OCI-LY1 (cell line): ENCODE data around the gene RRAS.

Experiments
- H2AFZ ChIP-seq: fragments of 200-600 bp; sonication (generic), shearing (Covaris generic); 2 replicates; pipeline ENCODE4 v1.6.0; 2014; ENCODE audit warnings: antibody characterized with exemption, mild to moderate bottlenecking, low read length
- H3F3A ChIP-seq: fragments of 200-600 bp; sonication (generic), shearing (Covaris generic); 2 replicates; pipeline ENCODE4 v1.6.0; 2014; ENCODE audit warnings: mild to moderate bottlenecking, antibody characterized with exemption, low read length, moderate library complexity; ENCODE audit not compliant: insufficient read depth
- H3K27ac ChIP-seq: fragments of 200-600 bp; sonication (generic); 2 replicates; pipeline ENCODE4 v1.5.1; 2014; ENCODE audit warnings: low read length, mixed run types, mild to moderate bottlenecking, low read depth; ENCODE audit not compliant: poor library complexity, severe bottlenecking
- H3K27me3 ChIP-seq: fragments of 200-600 bp; sonication (generic); 2 replicates; pipeline ENCODE4 v1.6.0; 2014; ENCODE audit warnings: antibody characterized with exemption, mild to moderate bottlenecking, low read length, moderate library complexity; ENCODE audit not compliant: insufficient read depth
- H3K36me3 ChIP-seq: fragments of 200-600 bp; sonication (generic); 2 replicates; pipeline ENCODE4 v1.6.1; 2014; ENCODE audit warnings: mild to moderate bottlenecking, antibody characterized with exemption, low read length, moderate library complexity, mixed read lengths; ENCODE audit not compliant: insufficient read depth
- H3K4me1 ChIP-seq: fragments of 200-600 bp; sonication (generic); 2 replicates; pipeline ENCODE4 v1.5.1; 2014; ENCODE audit warnings: mild to moderate bottlenecking, low read length, moderate library complexity; ENCODE audit not compliant: insufficient read depth, severe bottlenecking
- H3K4me2 ChIP-seq: fragments of 200-600 bp; sonication (generic), shearing (Covaris generic); 2 replicates; pipeline ENCODE4 v1.6.1; 2014; ENCODE audit warnings: low read length
- H3K4me3 ChIP-seq: fragments of 200-600 bp; sonication (generic); 2 replicates; pipeline ENCODE4 v1.5.1; 2014; ENCODE audit warnings: low read length, low read depth, mild to moderate bottlenecking, mixed read lengths; ENCODE audit not compliant: poor library complexity, severe bottlenecking
- H3K79me2 ChIP-seq: fragments of 200-600 bp; shearing (Covaris generic); 2 replicates; pipeline ENCODE4 v1.6.1; 2016; ENCODE audit warnings: mixed run types, low read length, mixed read lengths; ENCODE audit not compliant: insufficient read depth
- H3K9ac ChIP-seq: fragments of 200-600 bp; sonication (generic), shearing (Covaris generic); 2 replicates; pipeline ENCODE4 v1.6.1; 2014; ENCODE audit warnings: mild to moderate bottlenecking, low read length, mixed read lengths
- H3K9me2 ChIP-seq: fragments of 200-600 bp; sonication (generic), shearing (Covaris generic); 2 replicates; pipeline ENCODE4 v1.6.1; 2014; ENCODE audit warnings: low read depth, mild to moderate bottlenecking, low read length, mixed read lengths
- H3K9me3 ChIP-seq: fragments of 200-600 bp; shearing (Covaris generic); 2 replicates; pipeline ENCODE4 v1.6.1; 2014; ENCODE audit warnings: low read length, mixed read lengths
- H4K20me1 ChIP-seq: fragments of 200-600 bp; sonication (generic), shearing (Covaris generic); 2 replicates; pipeline ENCODE4 v1.6.0; 2016; ENCODE audit warnings: mild to moderate bottlenecking, low read length; ENCODE audit not compliant: insufficient read depth
- EZH2 ChIP-seq: fragments of 200-600 bp; sonication (generic), shearing (Covaris generic); IDR thresholded peaks from 2 replicates; pipeline ENCODE4 v1.8.0; 2017; ENCODE audit warnings: borderline replicate concordance, mixed run types, mild to moderate bottlenecking, antibody characterized with exemption, low read length, moderate library complexity, mixed read lengths
- TF ChIP-seq, protein P1 (sequence below): fragments of 200-600 bp; sonication (generic), shearing (Covaris generic); IDR thresholded peaks from 2 replicates; pipeline ENCODE4 v1.5.1; 2017; ENCODE audit warnings: mild to moderate bottlenecking, antibody characterized with exemption, low read length, moderate library complexity, mixed read lengths

RRAS gene

DNA sequence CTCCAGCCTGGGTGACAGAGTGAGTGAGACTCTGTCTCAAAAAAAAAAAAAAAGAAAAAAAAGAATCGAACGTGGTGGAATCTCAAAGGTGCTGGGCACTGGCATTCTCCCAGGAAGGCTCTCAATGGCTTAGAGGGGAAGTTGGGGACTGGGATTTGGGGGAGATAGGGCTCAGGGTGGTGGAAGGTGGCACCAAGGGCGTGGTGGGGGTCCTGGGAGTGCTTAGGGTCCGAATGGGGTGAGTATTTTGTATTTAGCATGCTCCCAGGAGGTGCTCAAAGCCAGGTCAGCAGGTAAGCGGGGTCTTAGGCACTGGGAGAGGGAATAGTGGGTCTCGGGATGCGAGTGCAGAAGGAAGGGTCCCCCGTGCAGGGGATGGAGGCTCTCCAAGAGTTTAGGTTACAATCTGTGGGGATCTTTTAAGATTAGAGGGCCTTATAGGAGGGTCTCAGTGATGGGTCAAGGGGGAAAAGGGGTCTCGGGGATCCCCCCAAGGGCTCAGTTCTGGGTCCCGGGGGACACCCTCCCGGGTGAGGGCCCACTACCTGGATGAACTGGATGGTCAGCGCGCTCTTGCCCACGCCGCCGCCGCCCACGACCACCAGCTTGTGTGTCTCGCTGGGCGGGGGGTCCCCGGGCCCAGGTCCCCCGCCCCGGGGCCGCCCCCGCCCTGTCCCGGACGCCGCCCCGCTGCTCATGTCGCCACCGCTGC is 386 bp downstream of the RRAS start:
- H3K27me3 ChIP-seq: no peaks in the 10 kb centered on the region
- no peak overlapping the region for H2AFZ ChIP-seq
- peaks cover 23% of the 10 kb centered on the region for H3K4me1 ChIP-seq
- peak overlapping the region; percentile 45; the same call in 1 of the 2 replicates for H3K9ac ChIP-seq
- no peak overlapping the region for H3K27ac ChIP-seq
- no peaks in the 10 kb centered on the region for H4K20me1 ChIP-seq
- no peaks in the 10 kb centered on the region for H3K9me3 ChIP-seq
- H3K79me2 ChIP-seq: peaks cover 24% of the 10 kb centered on the region
- H3K4me3 ChIP-seq: peak overlapping the region; percentile 58
- TF ChIP-seq EZH2: no peak
- TF ChIP-seq, protein P1, sequence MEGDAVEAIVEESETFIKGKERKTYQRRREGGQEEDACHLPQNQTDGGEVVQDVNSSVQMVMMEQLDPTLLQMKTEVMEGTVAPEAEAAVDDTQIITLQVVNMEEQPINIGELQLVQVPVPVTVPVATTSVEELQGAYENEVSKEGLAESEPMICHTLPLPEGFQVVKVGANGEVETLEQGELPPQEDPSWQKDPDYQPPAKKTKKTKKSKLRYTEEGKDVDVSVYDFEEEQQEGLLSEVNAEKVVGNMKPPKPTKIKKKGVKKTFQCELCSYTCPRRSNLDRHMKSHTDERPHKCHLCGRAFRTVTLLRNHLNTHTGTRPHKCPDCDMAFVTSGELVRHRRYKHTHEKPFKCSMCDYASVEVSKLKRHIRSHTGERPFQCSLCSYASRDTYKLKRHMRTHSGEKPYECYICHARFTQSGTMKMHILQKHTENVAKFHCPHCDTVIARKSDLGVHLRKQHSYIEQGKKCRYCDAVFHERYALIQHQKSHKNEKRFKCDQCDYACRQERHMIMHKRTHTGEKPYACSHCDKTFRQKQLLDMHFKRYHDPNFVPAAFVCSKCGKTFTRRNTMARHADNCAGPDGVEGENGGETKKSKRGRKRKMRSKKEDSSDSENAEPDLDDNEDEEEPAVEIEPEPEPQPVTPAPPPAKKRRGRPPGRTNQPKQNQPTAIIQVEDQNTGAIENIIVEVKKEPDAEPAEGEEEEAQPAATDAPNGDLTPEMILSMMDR: no peak
- no peaks in the 10 kb centered on the region for H3K9me2 ChIP-seq
- peaks cover 5% of the 10 kb centered on the region; the same call in 1 of the 2 replicates for H3K36me3 ChIP-seq
- no peaks in the 10 kb centered on the region for H3F3A ChIP-seq
- peak overlapping the region; percentile 75 for H3K4me2 ChIP-seq

DNA sequence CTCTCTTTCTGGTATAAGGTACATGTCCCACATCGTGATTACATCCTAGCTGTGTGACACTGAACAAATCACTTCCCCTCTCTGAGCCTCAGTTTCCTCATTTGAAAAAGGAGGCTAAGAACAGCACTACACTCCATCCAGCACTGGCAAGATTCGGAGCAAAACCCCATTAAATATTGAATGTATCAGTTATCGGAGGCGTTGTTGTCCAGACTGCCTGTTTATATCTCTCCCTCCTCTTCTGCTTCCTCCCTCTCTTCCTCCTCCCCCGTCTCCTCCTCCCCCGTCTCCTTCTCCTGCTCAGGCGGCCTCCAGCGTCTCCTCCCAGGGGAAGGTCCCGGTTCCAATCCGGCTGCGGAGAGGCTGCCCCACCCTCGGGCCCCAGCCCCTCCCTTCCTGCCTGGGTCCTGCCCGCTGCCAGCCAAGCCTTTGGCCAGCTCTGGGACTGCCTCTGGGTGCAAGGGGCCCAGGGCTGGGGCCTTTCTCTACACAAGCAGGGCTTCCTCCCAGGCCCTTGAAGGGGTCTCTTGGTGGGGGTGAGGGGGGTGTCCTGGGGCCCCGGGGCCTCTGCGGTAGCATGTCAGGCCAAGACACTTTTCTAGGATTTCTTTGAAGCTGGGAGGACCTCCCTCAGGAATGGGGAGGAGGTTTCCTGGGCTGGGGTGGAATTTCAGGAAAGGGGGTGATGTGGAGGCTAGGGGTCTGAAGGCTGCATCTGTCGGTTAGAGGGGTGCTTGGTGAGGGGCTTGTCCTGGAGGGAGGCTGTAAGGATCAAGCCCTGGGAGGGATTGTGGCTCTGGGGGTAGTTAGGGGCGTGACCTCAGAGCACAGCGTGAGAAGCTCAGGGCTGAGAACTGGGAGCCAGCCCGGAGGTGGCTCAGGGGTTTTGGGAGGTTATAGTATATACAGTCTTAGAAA is 1.9 kb downstream of the RRAS start:
- H3K27me3 ChIP-seq: no peaks in the 10 kb centered on the region
- H3K9me3 ChIP-seq: no peaks in the 10 kb centered on the region
- no peak overlapping the region for H3K4me3 ChIP-seq
- peaks cover 9% of the 10 kb centered on the region for H3K79me2 ChIP-seq
- TF ChIP-seq, protein P1: no peak
- no peak for TF ChIP-seq EZH2
- no peaks in the 10 kb centered on the region for H3K9me2 ChIP-seq
- H4K20me1 ChIP-seq: no peaks in the 10 kb centered on the region
- H3K9ac ChIP-seq: no peak overlapping the region
- no peak overlapping the region for H3K27ac ChIP-seq
- no peaks in the 10 kb centered on the region for H3K36me3 ChIP-seq
- peaks cover 11% of the 10 kb centered on the region for H3K4me1 ChIP-seq
- H3F3A ChIP-seq: no peaks in the 10 kb centered on the region
- no peak overlapping the region for H2AFZ ChIP-seq
- no peak overlapping the region for H3K4me2 ChIP-seq

DNA sequence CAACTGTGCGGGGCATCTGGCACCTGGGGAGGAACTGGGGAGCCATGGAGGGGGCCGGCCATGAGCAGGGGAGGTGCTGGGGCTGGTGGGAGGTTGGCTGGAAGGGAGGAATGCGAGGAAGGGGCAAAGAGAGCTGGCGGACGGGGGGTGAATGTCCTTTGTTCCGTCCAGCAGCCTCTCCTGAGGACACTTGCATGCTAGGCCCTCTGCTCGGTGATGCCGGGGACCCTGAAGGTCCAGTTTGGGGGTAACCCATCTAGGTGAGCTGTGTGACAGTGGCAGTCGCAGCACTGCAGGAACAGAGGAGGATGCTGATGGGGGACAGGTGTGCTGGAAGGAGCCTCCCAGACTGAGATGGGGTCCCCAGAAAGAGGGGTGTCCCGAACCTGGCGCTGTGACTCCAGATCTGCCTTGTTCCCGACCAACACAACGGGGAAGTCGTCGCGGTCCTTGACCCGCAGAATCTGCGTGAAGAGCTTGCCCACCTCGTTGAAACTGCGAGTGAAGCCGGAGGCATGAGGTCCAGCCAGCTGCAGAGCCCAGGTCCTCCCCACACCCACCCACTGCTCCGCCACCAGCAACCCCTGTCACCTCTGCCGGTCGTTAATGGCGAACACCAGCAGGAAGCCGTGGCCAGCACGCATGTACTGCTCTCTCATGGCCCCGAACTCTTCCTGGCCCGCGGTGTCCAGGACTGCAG is 3.6 kb downstream of the RRAS start:
- no peak overlapping the region for H3K4me2 ChIP-seq
- no peak overlapping the region for H2AFZ ChIP-seq
- H4K20me1 ChIP-seq: no peaks in the 10 kb centered on the region
- TF ChIP-seq, protein P1: no peak
- TF ChIP-seq EZH2: no peak
- H3K9me2 ChIP-seq: no peaks in the 10 kb centered on the region
- H3K27ac ChIP-seq: no peak overlapping the region
- no peaks in the 10 kb centered on the region for H3K36me3 ChIP-seq
- no peaks in the 10 kb centered on the region for H3K27me3 ChIP-seq
- no peaks in the 10 kb centered on the region for H3K9me3 ChIP-seq
- no peak overlapping the region for H3K4me3 ChIP-seq
- no peak overlapping the region for H3K9ac ChIP-seq
- H3K79me2 ChIP-seq: no peaks in the 10 kb centered on the region
- no peaks in the 10 kb centered on the region for H3F3A ChIP-seq
- peaks cover 6% of the 10 kb centered on the region for H3K4me1 ChIP-seq
